Astrocyte (in vitro differentiated cells and primary cell): ENCODE results near the gene SNAPC3.

Source experiments
- CTCF ChIP-seq: IDR thresholded peaks from 2 replicates; pipeline ENCODE4 v1.5.1; 2011; ENCODE audit warnings: low read depth, mild to moderate bottlenecking, inconsistent platforms, low read length, moderate library complexity; ENCODE audit not compliant: insufficient read depth
- EZH2 ChIP-seq: IDR thresholded peaks from 2 replicates; pipeline ENCODE4 v1.6.1; 2012; ENCODE audit warnings: mild to moderate bottlenecking, low read length, inconsistent platforms; ENCODE audit not compliant: insufficient read depth

DNA sequence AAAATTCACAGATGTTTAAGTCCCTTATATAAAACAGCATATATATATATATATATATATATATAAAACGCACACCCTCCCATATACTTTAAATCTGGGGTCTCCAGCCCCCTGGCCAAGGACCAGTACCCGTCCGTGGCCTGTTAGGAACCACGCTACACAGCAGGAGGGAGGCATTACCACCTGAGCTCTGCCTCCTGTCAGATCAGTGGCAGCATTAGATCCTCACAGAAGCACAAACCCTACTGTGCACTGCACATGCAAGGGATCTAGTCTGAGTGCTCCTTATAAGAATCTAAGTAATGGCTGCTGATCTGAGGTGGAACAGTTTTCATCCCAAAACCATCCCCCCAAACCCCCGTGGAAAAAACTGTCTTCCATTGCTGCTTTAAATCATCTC is 79.1 kb downstream of the SNAPC3 start:
- TF ChIP-seq EZH2 = no peak
- no peak for TF ChIP-seq CTCF
